Left lobe of liver (tissue), 2 donors: Measurements from ENCODE around the gene CABLES2. TPM values are rescaled to one million over a fixed set of nuclear protein-coding genes. Genes with fewer than 3 reads are reported as not detected.
A peak's percentile ranks its signal among the peaks of the same experiment; 100 is the strongest.
"Not testable (repeated sequence)": the region's sequence is repeated elsewhere in the genome, so short reads cannot be mapped to it uniquely, and the experiment has no call there.

Experiments used
- ATAC-seq: fragments of 200-7000 bp; cut with Tn5 transposase; one replicate; pipeline ENCODE4 v1.9.1; 2020; ENCODE audit warnings: mild to moderate bottlenecking, moderate library complexity
- DNase-seq: peaks from one replicate; pipeline ENCODE4 v3.0.0-alpha.2; 2020; ENCODE audit warnings: low spot score
- total RNA-seq: library from RNA; stranded (reverse); gene quantifications from one replicate; pipeline ENCODE4 v1.2.1, GENCODE V29; 2021
- donor health status: DM: no; HTN: no; CAD: no; lungs with moderate emphysema.
- donor health status: DM: no; HTN: yes; CAD: no.

CABLES2 gene
- total RNA-seq, 1 donor from 2014 or later: 1.8 TPM

- not testable (repeated sequence) for DNase-seq, ATAC-seq
These were observed 33.4 kb downstream of the CABLES2 start for GRCh38 chr20:62373631-62374179.

DNA sequence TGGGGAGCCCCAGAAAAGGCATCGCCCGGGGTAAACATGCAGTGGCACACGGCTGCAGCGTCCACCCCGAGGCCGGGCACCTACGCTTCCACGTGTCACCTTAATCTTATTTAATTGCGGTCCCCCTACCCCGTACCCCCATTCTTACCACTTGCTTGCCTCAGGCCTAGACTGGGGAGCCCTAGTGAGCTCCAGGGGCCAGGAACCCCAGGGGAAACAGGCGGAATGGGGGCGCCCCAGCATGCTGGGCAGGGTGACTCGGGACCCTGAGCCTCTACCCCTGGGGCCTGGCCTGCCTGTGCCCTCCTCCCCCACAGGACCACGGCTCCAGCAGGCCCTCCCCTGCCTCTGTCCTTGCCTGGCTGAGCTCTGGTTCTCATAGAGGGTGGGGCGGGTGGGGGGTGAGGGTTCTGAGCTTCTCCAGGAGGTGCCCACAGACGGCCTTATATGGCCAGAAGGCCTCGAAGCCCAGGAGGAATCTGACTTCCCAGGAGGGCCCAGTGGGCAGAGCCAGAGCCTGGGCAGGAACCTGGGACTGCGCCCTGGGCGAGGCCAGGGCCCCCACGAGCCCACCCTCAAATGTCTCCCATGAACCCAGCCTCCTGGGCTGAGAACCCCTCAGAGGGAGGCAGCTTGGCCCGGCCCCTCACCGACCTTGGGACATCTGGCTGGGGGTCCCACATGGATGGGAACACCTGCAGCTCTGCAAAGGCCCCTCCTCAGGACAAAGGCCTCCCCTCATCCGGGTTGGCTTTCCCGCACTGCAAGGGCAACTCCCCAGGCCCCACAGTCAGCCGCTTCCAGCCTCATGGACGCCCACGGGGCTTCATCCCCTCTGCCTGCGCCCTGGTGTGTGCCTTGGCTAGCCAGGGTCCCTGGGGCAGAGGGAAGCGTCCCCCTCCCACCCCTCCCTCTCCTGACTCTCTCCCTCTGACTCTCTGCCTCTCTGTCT lies 34.8 kb downstream of the CABLES2 start:
- ATAC-seq (no peak), DNase-seq (no peak)

- ATAC-seq: no peak
These were observed 35.5 kb downstream of the CABLES2 start for GRCh38 chr20:62371588-62372041.

GRCh38 chr20:62370807-62371587 lies 36.1 kb downstream of the CABLES2 start:
- DNase-seq: peak; percentile 88
- peak; percentile 50 for ATAC-seq

More at GRCh38 chr20:62371588-62372041, 35.5 kb downstream of the CABLES2 start:
- no peak for DNase-seq

GRCh38 chr20:62370115-62370806 lies 36.8 kb downstream of the CABLES2 start:
- ATAC-seq: peak; percentile 21
- DNase-seq: no peak

- ATAC-seq: no peak
- no peak for DNase-seq
These were observed 37.3 kb downstream of the CABLES2 start for GRCh38 chr20:62369815-62370114.

DNA sequence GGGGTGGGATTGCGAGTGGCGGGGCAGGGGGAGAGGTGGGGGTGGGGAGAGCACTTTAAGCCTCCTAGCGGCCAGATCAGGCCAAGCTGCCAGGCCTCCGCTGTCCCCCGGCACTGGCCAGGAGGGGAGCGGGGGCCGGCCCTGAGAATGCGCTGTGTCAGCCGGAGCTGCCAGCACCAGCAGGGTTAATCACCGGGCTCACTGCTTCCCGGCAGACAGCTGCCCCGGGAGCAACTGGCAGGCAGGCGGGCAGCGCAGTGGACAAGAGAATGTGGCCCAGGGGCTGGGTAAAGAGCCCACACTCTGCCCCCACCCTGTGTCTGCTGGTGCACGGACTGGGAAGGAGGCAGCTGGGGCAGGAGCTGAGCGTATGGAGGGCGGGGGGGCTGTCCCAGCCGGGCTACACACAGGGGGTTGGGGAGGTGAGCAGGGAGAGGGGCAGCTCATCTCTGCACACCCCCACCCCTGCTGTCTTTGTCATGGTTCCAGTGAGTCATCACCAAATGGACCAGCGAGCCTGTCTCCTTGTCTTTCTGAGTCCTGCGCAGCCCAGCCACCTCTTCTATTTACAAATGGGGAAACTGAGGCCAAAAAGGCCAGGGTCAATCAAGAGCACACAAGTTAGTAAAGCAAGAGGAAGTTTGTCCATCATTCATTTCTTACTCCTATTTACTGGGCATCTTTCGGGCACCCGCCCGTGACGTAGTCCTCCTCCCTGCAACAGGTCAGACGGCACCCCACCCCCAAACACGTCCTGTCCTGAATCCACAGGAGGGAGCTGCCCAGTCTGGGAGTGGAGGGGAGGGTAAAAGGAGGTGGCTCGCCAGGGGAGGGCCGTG lies 37.9 kb downstream of the CABLES2 start:
- DNase-seq: no peak
- peak; percentile 10 for ATAC-seq

DNA sequence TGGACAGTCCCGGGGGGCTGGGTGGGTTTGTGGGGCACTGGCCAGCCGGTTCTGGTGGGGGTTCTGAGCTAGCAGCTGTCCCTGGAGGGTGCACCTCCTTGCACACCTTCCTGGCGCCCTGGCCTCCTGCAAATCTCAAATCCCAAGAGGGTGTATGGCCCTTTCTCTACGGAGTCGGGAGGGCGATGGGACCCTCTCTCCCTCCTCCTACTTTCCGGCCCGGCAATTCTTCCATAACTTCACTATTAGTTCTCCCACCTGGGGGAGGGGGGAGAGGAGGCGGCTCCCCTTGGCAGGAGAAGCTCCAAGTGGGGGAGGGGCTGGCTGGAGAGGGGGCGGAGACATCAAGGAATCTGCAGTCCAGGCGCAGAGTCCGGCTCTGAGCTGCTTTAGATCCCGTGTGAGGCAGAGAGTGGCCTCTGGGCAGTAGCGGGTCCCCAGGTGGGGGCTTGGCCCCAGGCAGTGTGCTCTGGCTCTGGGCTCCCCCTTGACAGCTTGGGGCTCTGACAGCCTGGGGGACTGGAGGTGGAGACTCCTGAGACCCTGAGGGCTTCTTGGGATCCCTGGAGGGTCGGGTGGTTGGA lies 38.6 kb downstream of the CABLES2 start:
- DNase-seq: peak; percentile 82

DNA sequence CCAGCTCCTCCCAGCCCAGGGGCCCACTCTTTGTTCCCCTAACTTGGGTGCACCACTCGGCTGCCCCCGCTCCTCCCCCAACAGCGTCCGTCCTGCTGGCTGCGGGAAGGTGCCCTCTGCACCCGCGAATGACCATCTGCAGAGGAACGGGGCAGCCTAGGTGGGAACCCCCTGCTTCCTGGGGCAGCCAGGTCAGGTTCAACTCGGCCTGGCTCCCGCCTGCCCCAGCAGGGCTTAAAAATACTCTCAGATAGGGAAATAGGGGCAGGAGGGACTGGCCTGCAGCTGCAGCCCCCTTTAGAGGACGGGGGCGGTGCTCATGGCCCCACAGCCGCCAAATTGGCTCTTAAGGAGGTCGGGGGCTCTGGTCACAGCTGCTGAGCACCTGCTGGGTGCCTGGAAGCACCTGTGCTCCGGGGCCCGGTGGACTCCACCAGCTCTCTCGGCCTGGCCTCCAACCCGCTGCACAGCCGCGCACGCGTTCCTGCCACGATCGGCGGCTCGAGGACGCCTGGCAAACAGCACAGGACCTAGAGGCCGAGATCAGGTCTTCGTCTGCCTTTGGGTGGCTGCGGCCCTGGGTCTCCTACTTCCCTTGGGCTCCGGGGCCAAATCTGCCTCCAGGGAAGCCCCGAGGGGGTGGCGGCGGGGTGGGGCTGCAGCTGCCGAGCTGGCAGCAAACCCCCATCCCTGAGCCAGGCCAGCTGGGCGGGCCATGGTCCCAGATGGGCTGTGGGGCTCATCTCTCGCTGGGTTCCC lies 39.3 kb downstream of the CABLES2 start:
- ATAC-seq (peak; percentile 42), DNase-seq (no peak)

More for the DNA sequence above, 38.6 kb downstream of the CABLES2 start:
- peak; percentile 55 for ATAC-seq

DNA sequence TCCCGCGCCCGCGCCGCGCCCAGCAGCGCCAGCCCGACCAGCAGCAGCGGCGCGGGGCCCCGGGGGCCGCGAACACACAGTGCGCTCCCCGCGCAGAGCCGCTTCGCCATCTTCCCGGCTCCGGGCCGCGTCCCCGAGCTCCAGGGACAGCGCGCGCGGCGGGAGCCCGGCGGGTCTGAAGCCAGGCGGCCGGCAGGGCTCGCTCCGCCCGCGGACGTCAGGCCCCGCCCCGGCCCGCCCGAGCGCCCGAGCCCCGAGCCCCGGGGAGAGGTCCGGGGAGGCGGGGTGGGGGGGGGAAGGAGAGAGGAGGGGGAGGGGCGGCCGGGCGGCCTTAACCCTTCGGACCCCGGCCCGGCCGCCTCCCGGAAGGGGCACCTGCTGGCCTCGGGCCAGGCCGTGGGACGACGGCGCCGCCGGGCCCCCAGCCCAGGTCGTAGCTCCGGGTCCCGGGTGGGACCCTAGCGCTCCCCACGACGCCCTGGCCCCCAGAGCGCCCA lies 39.9 kb downstream of the CABLES2 start, which contains the start of gene LAMA5:
Gene LAMA5, minus strand, starts transcription at position 177 of the 497 bp plus-strand sequence. Its CDS starts 67 bp downstream, at position 110.
- no peak for DNase-seq
- peak; percentile 57 for ATAC-seq

DNA sequence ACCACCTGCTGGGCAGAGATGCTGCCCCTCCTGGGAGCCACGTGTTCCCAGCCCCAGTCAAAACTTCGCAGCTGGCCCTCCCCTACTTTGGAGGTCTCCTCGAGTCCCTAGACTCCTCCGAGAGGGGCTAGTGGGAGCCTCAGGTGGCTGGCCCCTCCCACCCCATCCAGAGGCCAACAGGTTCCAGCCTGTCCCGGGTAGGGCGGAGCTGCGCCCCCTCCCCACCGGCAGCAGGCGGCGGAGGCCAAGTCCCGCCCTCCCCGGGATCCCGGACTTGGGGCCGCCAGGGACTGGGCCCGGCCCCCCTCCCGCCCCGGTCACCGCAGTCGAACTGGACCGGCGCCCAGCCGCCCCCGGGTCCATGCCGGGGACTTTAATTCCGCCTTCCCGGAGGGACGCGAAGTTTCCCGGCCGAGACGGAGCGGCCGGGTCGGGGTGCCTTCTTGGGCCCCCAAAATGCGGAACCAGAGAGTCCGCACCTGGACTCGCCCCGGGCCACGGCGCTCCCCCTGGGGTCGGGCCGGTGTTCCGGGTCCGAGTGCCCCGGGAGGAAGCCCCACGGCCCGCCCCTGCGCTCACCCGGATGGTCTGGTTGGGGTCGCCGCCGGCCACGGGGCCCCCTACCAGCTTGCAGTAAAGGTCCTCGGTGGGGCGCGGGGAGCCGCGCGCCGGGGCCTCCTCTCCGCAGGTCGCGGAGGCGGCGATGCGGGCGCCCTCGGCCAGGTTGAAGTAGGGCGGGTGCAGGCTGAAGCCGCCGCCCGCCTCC lies 40.5 kb downstream of the CABLES2 start:
- peak; percentile 57 for DNase-seq
- peak; percentile 7 for ATAC-seq

DNA sequence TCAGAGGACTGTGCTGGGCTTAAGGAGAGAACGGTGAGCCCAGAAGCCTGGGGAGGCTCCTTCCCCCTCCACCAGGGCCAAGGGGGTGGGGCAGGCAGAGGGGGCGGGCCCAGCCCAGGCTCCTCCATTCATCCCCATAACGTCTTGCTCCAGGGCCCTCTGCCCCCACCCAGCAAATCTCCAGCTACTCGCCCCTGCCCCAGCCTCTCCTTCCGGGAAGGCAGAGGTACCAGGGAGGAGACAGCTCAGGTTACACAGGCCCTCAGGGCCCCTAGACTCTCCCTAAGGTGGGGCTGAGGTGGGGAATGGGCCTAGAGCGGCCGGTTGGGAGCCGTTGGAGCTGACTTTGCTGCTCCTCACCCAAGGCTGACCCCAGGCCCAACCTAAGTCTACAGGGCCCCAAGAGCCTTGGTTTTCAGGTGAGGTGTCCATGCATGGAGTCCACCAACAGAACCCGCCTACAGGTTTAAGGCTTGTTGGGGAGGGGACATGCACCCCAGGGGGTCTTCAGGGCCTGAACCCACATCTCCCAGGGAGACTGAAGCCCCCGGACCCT lies 41.2 kb downstream of the CABLES2 start:
- no peak for ATAC-seq
- DNase-seq: no peak

GRCh38 chr20:62364911-62365736 lies 42.0 kb downstream of the CABLES2 start:
- ATAC-seq (no peak), DNase-seq (peak; percentile 50)

GRCh38 chr20:62363920-62364851 lies 42.9 kb downstream of the CABLES2 start:
- DNase-seq (no peak), ATAC-seq (no peak)
